ENCODE results near the gene UCMA. TPM values are rescaled to one million over a fixed set of nuclear protein-coding genes. Genes with fewer than 3 reads are reported as not detected.
"Not testable (repeated sequence)": the region's sequence is repeated elsewhere in the genome, so short reads cannot be mapped to it uniquely, and the experiment has no call there.

Gene UCMA
- total and polyA plus RNA-seq, 2 of the 4 experiments (the other 2 are of a cell fraction), result not detected

DNA sequence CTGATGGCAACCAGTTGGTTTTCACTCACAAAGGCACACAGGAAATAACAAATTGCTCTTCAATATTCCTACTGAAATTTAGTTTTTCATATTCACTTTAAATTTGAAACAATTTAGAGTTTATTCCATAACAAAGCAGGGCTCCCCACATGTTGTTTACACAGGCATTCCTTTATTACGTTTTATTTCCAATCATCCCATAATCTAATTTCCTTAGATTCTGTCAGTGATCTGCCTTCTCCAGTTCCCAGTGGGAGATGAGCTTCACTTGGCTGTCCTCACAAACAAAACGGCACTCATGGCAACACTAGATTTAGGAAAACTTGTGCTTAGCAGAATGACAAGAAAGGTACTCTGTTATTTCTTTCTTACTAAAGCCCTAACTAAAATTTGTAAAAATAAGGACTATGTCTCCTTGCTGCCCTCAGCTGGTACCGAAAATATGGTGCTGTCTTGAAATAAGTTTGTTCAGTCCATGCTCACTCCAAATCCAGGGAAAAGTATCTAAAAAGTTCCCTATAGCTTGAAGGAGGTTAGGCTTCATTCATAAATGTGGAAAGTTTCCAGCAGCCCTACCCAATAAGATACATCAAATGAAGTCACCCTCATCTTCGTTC, 42.7 kb upstream of the UCMA start:
- peak; percentile 20; the same call in 1 of the 2 replicates for TF ChIP-seq SMC3 (IDR thresholded peaks at IDR 0.05; ENCODE audit: low read depth, low read length)
- TF ChIP-seq, protein P1, sequence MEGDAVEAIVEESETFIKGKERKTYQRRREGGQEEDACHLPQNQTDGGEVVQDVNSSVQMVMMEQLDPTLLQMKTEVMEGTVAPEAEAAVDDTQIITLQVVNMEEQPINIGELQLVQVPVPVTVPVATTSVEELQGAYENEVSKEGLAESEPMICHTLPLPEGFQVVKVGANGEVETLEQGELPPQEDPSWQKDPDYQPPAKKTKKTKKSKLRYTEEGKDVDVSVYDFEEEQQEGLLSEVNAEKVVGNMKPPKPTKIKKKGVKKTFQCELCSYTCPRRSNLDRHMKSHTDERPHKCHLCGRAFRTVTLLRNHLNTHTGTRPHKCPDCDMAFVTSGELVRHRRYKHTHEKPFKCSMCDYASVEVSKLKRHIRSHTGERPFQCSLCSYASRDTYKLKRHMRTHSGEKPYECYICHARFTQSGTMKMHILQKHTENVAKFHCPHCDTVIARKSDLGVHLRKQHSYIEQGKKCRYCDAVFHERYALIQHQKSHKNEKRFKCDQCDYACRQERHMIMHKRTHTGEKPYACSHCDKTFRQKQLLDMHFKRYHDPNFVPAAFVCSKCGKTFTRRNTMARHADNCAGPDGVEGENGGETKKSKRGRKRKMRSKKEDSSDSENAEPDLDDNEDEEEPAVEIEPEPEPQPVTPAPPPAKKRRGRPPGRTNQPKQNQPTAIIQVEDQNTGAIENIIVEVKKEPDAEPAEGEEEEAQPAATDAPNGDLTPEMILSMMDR (conservative IDR thresholded peaks at IDR 0.05; ENCODE audit: low read depth, low read length), result peak; percentile 39
- no peak for TF ChIP-seq FOS (IDR thresholded peaks at IDR 0.05; ENCODE audit: low read depth, low read length)
- TF ChIP-seq RAD21 (IDR thresholded peaks at IDR 0.05; ENCODE audit: low read length), result peak; percentile 33; the same call in 1 of the 2 replicates
- Histone ChIP-seq H2BK5ac (ENCODE audit: low read depth, low read length, poor library complexity, severe bottlenecking) (no peak overlapping the region), H4K91ac (ENCODE audit: insufficient read depth, low read depth, low read length) (no peak overlapping the region), H3K9me1 (ENCODE audit: insufficient read depth, low read length) (no peaks in the 10 kb centered on the region; the same call in 1 of the 2 replicates), H3K4me1 (ENCODE audit: control insufficient read depth, insufficient read depth, low read length) (peaks cover 3% of the 10 kb centered on the region; the same call in 1 of the 2 replicates), H4K20me1 (ENCODE audit: insufficient read depth, low read length) (no peaks in the 10 kb centered on the region), H3K4me2 (ENCODE audit: low read depth, low read length) (no peak overlapping the region), H2AK5ac (ENCODE audit: low read depth, low read length) (no peak overlapping the region), H2AK9ac (replicated peaks; ENCODE audit: low read depth, low read length, poor library complexity) (no peak overlapping the region), H3K9me3 (ENCODE audit: control insufficient read depth, insufficient read depth, low read length) (no peaks in the 10 kb centered on the region), H3K9ac (ENCODE audit: low read depth, low read length) (no peak overlapping the region), H3K4me3 (ENCODE audit: insufficient read depth, low read depth, low read length) (no peak overlapping the region), H2AFZ (replicated peaks; ENCODE audit: low read length, poor library complexity) (no peak overlapping the region), H2BK15ac (ENCODE audit: low read depth, low read length) (no peak overlapping the region), H3K18ac (ENCODE audit: low read depth, low read length) (no peak overlapping the region), H4K8ac (ENCODE audit: low read depth in 2 of 2, low read length in 2 of 2) (no peak overlapping the region), H2BK120ac (ENCODE audit: low read depth, low read length) (no peak overlapping the region), H3K56ac (ENCODE audit: extremely low read depth, insufficient read depth, low read length) (no peak overlapping the region), H3K23ac (ENCODE audit: low read depth, low read length) (no peak overlapping the region), H4K5ac (ENCODE audit: low read depth, low read length) (no peak overlapping the region), H3K36me3 (ENCODE audit: control insufficient read depth, insufficient read depth, low read length) (peaks cover 4% of the 10 kb centered on the region), H3K27ac (ENCODE audit: insufficient read depth, low read length) (no peak overlapping the region), H3K4ac (ENCODE audit: low read depth, low read length) (no peak overlapping the region), H3K14ac (replicated peaks; ENCODE audit: low read depth, low read length) (no peak overlapping the region), H2BK20ac (ENCODE audit: low read depth, low read length) (no peak overlapping the region), H3K79me1 (ENCODE audit: low read depth in 1 of 2, low read length in 2 of 2) (no peaks in the 10 kb centered on the region), H3K27me3 (ENCODE audit: control insufficient read depth, insufficient read depth, low read length) (no peaks in the 10 kb centered on the region)
- dilution Hi-C loops (cut with HindIII; ENCODE audit: low sequenced_read_pairs, unreplicated experiment) (no loop called here), intact Hi-C loops (cut with micrococcal nuclease) (loop anchor here (1.0 to 2.0 kb wide), 2 partner anchors 70 to 116 kb away; partner anchors contain the start of gene MCM10), in situ Hi-C loops (cut with MboI; ENCODE audit: low sequenced_read_pairs) (no loop called here)
- CTCF ChIA-PET, result no interaction called here
- POLR2A ChIA-PET (ENCODE audit: unreplicated experiment), result no interaction called here
- DNase-seq (peak; percentile 41), ATAC-seq (ENCODE audit: low read depth) (peak; percentile 42; the same call in 1 of the 2 replicates)
- WGBS, 2 experiments (ENCODE audit: extremely low coverage in 2 of 2, insufficient read length in 1 of 2), result no CpG with 5 or more reads among the region's 4 CpGs
- BruUV-seq (replicated peaks), result no TSS peak

DNA sequence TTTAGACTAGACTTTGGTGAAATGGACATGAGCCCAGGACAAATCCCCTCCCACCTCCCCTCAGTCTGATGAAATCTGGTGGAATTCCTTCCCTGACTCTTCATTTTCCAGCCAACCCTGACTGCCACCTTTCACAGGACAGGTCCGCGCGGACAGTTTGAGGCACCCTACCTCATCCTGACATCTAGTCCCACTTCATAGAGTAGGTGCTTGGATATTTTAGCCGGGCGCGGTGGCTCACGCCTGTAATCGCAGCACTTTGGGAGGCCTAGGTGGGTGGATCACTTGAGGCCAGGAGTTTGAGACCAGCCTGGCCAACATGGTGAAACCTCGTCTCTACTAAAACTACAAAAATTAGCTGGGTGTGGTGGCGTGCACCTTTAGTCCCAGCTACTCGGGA, 42.0 kb upstream of the UCMA start:
- H2BK20ac ChIP-seq (ENCODE audit: low read depth, low read length); H3K4me1 ChIP-seq (ENCODE audit: control insufficient read depth, insufficient read depth, low read length); H4K91ac ChIP-seq (ENCODE audit: insufficient read depth, low read depth, low read length); H3K9ac ChIP-seq (ENCODE audit: low read depth, low read length); H2AFZ ChIP-seq (replicated peaks; ENCODE audit: low read length, poor library complexity); H3K27ac ChIP-seq (ENCODE audit: insufficient read depth, low read length); BruUV-seq (replicated peaks); POLR2A ChIA-PET (ENCODE audit: unreplicated experiment); H3K4ac ChIP-seq (ENCODE audit: low read depth, low read length); CTCF ChIA-PET; H2BK15ac ChIP-seq (ENCODE audit: low read depth, low read length); H3K4me3 ChIP-seq (ENCODE audit: insufficient read depth, low read depth, low read length); H3K36me3 ChIP-seq (ENCODE audit: control insufficient read depth, insufficient read depth, low read length); in situ Hi-C loops (cut with MboI; ENCODE audit: low sequenced_read_pairs); H4K8ac ChIP-seq (ENCODE audit: low read depth in 2 of 2, low read length in 2 of 2); H4K5ac ChIP-seq (ENCODE audit: low read depth, low read length); H3K23ac ChIP-seq (ENCODE audit: low read depth, low read length); H2BK120ac ChIP-seq (ENCODE audit: low read depth, low read length); H2AK5ac ChIP-seq (ENCODE audit: low read depth, low read length); H2BK5ac ChIP-seq (ENCODE audit: low read depth, low read length, poor library complexity, severe bottlenecking); H4K20me1 ChIP-seq (ENCODE audit: insufficient read depth, low read length); H3K27me3 ChIP-seq (ENCODE audit: control insufficient read depth, insufficient read depth, low read length); ATAC-seq (ENCODE audit: low read depth); H3K56ac ChIP-seq (ENCODE audit: extremely low read depth, insufficient read depth, low read length); DNase-seq; H2AK9ac ChIP-seq (replicated peaks; ENCODE audit: low read depth, low read length, poor library complexity); H3K9me1 ChIP-seq (ENCODE audit: insufficient read depth, low read length); H3K14ac ChIP-seq (replicated peaks; ENCODE audit: low read depth, low read length); H3K79me1 ChIP-seq (ENCODE audit: low read depth in 1 of 2, low read length in 2 of 2); H3K18ac ChIP-seq (ENCODE audit: low read depth, low read length); dilution Hi-C loops (cut with HindIII; ENCODE audit: low sequenced_read_pairs, unreplicated experiment); H3K9me3 ChIP-seq (ENCODE audit: control insufficient read depth, insufficient read depth, low read length); H3K4me2 ChIP-seq (ENCODE audit: low read depth, low read length): not testable (repeated sequence)
- 80% methylated on average over 1 of the region's 11 CpGs; no CpG with 5 or more reads in 1 of the 2 experiments for WGBS, 2 experiments (ENCODE audit: extremely low coverage in 2 of 2, insufficient read length in 1 of 2)
- intact Hi-C loops (cut with micrococcal nuclease), result loop anchor here (2.0 kb wide), 1 partner anchor 69 kb away; no protein-coding TSS in a partner anchor
